HG02763 (cell line): ENCODE measurements around the gene GPC6.
"Not testable (repeated sequence)": the region's sequence is repeated elsewhere in the genome, so short reads cannot be mapped to it uniquely, and the experiment has no call there.

Experiments
- ATAC-seq: cut with Tn5 transposase; IDR thresholded peaks from one replicate; pipeline ENCODE4 v1.9.1; 2021; ENCODE audit warnings: mild to moderate bottlenecking, moderate library complexity; ENCODE audit not compliant: unreplicated experiment

The GPC6 gene

DNA sequence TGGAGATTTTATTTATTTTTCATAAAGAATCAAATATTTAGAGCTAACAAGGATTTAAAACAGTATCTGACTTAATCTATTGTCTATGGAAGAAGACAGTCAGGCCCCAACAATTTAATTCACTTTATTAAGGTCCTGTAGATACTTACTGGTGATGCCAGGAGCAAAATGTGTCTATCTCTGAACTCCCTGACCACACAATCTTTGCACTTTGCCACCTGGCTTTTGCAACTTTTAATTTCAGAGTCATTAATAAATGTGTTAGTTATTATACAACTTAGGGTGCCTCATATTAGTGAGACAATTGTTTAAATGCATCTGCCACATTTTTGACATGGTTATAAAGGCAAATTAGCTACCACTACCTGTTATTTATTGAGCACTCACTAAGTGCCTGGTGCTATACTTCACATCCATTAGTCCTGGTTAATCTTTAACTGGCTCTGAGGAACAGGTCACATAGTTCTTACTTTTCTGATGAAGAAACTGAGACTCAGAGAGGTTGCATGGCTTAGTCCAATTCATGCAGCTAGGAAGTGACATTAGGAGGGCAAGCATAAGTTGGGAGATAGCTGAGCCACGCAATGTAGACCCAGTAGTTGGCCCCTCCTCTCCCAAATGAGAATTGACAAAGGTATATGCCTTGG is 955.0 kb downstream of the GPC6 start:
- ATAC-seq = no peak

DNA sequence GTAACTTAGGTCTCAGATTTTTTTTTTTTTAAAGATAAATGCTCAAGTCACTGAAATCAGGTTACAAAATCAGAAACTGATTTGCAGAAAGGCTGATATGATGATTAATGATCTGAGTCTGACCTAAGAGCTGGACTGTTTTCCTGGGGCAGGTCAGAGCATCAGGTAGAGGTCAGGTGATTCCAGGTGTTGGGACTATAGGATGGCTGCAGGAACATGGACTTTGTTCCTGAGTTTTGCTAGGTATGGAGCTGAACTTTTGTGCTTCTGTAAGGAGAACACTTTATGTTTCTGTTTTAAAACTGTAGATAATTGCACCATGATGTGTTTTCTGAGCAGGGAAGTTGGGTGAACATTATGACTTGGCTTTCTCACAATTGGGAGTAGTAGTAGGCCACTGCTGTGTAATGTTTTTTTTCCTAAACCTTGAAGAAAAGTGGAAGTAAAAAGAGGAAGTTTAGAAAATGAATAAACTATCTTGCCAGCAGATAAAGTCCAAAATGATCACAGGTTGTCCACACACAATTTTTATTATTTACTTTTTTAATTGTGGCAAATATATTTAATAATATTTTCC is 955.7 kb downstream of the GPC6 start:
- no peak for ATAC-seq

DNA sequence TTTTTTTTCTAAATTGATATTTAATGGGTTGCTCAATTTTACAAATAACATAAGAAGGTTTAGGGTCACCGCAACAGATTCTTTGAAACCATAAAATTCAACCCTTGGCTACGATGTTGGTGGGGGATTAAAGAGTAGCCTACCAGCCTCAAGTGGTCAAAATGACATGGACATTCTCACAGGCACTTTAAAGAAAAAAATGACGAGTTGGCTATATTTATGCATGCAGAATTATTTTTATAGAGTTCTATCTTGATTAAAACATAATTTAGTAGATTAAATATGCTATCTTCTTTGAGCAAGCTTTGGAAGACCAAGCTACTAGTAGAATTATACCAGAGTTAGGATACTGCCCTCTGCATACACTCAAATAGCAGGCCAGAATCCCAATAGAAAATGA is 959.9 kb downstream of the GPC6 start:
- ATAC-seq = no peak

DNA sequence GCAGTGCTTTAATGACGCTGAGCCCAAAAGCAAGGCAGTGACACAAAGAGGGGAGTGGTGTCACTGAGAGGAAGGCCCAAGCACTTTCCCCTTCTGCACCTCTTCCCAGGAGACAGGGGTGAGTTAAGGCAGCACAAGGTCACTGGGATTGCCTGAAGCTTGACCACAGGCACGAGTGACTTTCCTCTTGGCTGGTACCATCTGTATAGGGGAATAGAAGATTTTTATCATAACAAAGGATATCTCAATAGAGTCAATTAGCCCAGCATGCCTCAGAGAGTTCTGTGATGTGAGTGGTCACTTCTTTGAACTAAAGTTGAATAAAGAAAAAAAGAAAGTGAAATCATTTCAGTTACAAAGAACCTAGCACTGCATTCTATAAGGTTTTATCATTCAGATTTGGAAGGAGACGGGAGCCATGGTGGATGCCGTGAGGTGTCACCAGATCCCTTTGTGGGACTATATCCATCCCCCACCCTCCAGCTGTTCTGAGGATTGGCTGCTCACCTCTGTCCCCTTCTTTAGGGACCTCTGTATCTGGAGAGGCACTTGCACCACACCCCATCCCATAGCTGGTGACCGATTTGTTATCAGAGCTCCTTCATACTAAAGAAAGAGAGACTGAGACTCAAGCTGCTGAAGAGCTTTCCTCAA is 961.7 kb downstream of the GPC6 start:
- no peak for ATAC-seq

DNA sequence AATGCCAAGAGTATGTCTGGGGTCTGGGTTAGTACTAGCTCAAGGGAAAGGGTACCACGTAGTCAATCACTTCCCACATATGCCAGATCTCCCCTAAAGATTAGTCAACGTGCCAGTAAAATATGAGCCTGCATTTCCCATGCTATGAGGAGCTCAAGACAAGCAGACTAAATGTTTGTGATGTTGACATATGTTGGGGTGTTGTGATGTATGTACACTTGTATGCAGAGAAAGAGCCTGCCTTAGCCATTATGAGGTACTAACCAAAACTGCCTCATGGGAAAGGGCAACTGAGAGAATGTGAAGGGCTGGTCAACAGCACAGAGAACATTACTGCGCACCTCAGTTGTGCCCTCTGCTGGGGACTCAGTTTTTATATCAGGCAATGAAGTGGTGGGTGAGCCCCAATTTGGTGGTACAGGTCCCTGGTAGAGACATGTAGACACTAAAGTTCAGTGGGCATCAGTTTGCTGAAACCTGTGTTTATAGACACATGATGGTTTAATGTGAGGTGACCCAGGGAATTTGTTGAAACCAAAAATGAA is 965.9 kb downstream of the GPC6 start:
- ATAC-seq = no peak

DNA sequence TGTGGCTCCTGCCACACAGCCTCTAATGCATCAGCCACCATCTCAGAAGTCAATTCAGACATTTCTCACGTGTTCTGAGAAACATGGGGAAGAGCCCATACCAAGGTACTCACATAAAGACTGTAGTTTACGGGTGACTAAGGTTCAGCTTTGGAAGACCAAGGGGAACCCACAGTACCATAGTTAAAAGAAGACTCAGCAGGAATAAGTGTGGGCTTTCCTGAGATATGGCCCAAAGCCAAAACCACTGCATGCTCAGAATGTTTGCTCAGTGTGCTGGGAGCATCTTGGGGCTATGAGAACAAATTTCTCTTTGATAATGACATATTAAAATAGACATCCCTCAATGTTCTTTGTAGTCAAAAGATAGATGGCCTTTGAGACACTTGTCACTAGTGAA is 969.1 kb downstream of the GPC6 start:
- no peak for ATAC-seq

DNA sequence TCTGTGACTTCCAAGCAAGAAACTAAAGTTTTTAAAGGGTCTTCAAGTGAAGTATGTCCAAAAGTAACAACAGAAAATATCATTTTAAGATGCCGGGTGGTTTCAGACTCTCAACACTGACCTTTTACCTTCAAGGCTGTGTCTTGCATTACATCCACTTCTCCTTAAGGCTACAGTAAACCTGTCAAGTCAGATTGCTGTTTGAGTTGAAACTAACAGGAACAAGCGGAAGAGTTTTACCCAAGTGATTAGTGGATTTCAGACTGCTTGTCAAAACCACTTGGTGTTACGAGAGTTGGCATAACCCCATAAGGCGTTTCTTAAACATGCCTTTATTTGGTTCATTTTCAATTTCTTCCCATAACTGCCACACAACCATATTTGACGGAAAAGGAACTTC is 969.8 kb downstream of the GPC6 start:
- no peak for ATAC-seq

DNA sequence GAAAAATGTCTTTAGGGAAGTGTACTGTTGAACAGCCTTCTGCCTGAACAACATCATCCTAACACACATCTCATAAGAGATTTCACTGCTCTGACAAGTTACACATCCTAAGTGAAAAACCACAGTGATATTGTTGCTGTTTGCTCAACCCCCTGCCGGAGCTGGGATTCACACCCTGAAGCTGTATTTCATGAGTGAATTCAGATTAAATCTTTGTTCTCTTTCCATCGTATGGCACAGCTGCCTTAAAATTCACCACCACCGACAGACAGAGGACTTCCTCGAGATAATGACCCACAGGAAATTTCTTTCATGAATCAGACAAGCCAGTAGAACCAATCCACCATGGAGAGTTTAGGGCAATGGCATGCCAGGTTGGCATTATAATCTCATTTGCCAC is 972.1 kb downstream of the GPC6 start:
- no peak for ATAC-seq

DNA sequence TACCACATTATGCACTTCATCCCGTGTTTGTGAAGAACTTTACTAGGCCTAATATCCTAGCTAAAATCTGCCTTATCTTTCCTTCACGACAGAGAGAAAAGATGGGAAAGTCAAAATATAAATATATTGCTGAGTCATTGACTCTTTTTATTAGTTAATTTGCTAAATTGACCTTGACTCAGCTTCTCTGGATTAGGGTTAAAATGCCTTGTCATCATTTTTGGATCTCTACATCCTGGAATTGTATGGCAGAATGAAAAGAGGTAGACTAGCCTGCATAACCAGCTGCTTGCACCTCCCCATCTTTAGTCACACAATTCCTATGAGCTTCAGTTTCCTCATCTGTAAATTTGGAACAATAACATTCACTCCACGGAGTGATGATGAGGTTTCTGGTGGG is 972.5 kb downstream of the GPC6 start:
- no peak for ATAC-seq

DNA sequence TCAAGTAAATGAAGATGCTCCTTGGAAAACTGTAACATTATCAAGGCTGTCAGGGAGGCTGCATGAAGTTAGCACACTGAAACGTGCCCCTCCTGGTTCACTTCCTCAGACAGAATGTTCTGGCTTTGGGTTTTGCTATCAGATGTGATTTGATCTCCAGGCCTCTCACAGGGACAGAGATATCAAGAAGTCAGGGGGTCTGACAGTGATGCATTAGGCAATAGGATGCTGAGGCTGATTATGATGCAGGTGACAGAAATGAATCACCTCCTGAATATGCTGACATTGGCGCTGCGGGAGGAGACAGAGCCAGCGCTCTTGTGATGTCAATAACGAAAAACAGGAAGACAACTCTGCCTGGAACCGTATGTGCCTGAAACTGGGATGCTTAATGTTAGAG is 974.4 kb downstream of the GPC6 start:
- ATAC-seq = no peak

DNA sequence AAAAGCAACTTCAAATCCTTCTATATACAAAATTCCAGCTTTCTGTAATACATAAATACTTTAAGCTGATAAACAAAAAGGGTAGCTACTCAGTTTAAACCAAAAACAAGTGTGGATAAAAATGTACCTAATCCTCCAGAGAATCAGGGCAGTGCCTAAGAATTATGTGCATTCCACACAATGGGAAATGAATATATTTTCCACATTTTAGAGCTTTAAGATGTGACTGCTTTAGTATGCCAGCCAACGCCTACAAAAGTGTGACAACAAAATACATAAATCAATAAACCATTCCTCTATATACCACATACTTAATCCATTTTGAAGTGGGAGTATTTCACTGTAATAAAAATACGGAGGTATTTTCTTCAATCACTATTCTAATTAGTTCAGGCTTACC is 977.6 kb downstream of the GPC6 start:
- no peak for ATAC-seq

DNA sequence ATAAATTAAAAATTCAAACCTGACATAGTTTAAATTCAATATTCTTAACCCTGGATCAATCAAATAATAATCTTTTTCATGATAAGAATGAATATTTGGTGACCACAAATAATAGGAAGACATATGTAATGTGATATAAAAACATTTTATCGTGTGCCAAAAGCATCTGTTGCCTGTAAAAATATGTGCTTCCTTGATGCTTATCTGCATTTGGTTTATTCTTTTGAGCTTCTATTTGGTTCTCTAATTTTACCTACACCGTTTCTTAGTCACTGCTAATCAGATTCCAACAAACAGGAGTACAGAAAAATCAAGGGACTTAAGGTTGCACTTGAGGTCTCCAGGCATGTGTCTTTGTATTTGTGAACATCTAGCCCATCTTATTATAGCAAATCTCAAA is 978.3 kb downstream of the GPC6 start:
- no peak for ATAC-seq

DNA sequence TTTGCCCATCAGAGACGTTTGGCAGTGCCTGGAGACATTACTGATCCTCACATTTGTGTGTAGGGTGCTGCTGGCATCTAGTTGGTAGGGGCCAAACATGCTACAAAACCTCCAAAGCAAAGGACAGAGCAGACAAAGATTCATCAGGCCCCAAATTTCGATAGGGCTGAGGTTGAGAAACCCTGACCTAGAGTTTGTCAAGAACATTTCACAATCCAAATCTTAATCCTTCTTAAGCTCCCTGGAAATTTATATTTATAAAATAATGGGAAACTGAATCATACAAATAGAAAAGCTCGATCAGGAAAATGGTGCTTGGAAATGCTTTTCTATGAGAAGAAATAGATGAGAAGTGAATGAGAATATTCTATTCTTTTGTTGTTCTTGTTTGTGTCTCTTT is 979.3 kb downstream of the GPC6 start:
- ATAC-seq = no peak

DNA sequence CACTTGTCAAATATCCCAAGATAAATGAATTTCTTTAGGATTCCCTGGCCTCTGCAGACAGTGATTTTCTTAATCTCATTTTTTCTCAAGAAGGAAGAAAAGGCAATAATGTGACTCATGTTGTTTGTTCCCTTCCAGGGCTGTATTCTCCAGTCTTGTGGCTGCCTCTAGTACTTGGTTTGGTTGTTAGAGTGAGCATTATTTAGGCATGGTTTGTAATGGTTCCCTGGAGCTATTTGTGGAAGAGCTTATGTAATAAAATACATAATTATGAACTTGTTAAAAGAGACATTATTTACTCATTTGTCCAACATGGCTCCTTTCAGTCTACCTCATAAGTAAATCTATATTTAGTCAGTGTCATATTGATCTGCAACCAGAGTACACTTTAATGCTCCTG is 982.5 kb downstream of the GPC6 start:
- no peak for ATAC-seq

DNA sequence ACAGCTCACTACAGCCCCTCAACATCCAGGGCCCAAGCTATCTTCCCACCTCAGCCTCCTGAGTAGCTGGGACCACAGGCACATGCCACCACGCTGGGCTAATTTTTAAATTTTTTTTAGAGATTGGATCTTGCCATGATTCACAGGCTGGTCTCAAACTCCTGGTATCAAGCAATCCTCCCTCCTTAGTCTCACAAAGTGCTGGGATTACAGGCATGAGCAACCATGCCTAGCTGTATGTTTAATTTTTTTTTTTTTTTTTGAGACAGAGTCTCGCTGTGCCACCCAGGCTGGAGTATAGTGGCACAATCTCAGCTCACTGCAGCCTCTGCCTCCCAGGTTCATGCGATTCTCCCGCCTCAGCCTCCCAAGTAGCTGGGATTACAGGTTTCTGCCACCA is 983.3 kb downstream of the GPC6 start:
- not testable (repeated sequence) for ATAC-seq

DNA sequence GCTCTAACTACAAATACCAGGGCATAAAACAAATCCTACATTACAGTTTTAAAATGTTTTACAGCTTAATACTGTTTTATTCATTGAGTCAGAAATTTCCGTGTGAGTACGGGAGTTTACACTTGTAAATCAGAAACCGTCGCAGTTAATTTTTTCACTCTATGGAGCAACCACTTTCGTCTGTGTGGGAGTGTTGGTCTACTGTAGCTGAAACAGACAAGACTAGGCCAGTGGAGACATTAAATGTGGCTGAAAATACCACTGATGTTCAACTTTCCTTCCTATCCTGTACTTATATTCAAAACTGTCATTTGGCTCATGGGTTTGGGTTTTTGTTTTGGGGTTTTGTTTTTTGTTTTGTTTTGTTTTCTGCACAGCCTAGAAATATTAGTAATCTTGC is 984.2 kb downstream of the GPC6 start:
- no peak for ATAC-seq

DNA sequence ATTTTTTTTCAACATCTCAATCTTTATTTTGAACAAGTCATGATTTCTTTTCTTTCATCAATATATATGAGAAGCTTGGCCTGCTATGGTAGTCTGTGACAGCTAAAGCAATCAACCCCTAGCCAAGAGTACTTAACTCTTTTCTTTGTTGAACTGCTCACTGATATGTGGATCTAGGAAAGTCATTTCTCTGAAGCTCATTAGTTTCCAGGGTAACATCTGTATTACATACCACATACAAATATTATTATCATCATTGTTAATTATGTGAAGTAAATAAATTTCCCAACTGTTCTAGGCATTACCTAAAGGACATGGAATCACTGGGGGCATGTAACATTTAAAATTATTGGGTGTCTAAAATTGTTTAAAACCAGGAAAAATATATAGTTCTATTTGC is 985.6 kb downstream of the GPC6 start:
- no peak for ATAC-seq

DNA sequence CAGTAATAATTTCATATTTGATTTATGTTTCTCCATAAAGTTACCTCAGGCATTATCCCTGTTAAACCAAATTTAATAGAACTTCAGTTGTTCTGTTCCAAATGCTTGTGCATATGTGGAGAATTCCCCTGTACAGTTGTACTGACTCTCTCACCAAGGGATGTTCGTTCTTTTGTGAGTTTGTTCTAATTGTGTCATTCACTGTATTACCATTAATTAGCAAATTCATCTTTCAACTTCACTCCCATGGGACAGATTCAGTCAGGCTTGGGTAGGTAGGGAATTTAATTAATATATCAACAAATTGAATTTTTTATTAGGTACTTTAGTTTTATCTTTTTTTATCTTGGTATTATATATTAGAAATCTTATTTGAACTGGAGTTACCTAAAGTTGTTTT is 987.5 kb downstream of the GPC6 start:
- ATAC-seq = no peak

DNA sequence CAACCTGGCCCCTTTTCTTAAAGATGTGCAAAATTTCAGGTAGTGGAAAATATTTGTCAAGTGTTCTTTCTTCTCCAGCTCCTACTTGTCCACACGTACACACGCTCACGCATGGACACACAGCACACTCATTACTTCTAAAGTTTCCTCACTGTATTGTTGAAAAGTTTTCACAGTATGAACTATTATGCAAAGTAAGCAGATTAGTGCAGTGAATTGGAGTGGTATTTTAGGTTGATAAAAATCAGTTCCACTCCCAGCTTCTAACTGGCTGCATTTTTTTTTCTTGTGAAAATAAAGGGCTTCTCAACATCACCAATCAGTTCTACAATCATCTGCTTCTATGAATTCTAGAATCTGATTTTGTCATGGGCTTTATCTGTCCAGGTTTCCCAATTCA is 988.4 kb downstream of the GPC6 start:
- ATAC-seq = no peak

DNA sequence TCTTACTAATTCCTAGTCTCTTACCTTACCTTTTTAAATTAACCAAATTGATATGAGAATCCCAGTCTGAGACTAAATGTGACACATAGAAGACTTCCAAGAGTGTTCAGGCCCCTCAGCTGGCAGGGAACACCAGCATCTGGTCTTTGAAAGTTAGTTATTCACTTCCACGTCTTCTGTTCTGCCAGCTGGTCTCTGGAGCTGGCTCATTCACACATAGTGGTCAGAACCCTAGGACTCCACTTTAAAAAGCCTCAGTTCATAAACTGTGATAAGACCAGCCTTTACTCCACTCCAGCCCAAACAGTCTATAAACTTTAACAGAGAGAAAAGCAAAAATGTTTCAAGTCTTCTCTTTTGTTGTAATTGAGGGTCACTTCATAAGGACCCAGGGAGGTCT is 989.9 kb downstream of the GPC6 start:
- no peak for ATAC-seq

DNA sequence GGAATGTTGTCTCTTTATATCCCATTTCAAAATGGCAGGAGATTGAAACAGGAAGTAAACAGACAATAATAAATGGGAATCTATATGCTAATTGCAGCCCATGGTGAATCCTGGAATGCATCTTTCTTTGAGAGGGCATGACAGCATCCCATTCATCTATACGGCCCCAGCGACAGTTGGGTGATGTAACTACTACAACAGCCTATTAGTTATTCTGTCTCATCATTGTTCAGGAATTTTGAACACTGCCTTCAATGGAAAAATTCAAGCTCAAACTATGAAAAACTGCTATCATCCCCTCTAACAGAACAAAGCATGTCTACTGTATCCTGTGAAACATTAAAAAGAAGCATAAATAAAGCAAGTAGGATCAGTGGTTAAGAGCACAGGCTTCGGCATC is 990.8 kb downstream of the GPC6 start:
- no peak for ATAC-seq

DNA sequence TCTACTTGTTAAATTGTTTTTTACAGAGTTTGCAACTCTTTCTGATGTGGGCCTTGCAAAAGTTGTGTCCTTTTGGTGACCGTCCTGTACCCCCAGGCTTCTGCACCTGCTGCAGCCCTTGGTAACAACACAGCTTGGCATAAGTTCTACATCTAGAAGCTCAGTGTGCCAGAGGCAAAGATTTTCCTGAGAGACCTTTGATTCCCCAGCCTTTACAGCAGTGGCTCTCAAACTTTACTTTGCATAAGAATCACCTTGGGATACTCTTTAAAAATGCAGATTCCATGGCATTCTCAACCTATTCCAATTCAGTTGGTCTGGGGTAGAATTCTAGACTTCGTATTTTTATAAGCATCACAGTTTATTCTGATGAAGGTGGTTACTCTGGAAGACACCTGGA is 991.9 kb downstream of the GPC6 start:
- no peak for ATAC-seq
